Nephron progenitor cell (in vitro differentiated cells): ENCODE measurements around the gene NREP.

Experiments
- DNase-seq: peaks from one replicate; pipeline ENCODE4 v3.0.0; 2021
- H3K27ac Mint-ChIP-seq: 2 replicates; pipeline ENCODE4 v1.8.0; 2021; ENCODE audit warnings: mild to moderate bottlenecking, moderate library complexity, mixed read lengths
- H3K27me3 Mint-ChIP-seq: 2 replicates; pipeline ENCODE4 v1.8.0; 2021; ENCODE audit warnings: mild to moderate bottlenecking, low read depth, mixed read lengths; ENCODE audit not compliant: poor library complexity
- H3K36me3 Mint-ChIP-seq: 2 replicates; pipeline ENCODE4 v1.8.0; 2021; ENCODE audit warnings: low read depth, mixed read lengths
- H3K4me1 Mint-ChIP-seq: 2 replicates; pipeline ENCODE4 v1.8.0; 2021; ENCODE audit warnings: mixed read lengths
- H3K4me3 Mint-ChIP-seq: 2 replicates; pipeline ENCODE4 v1.8.0; 2021; ENCODE audit warnings: mild to moderate bottlenecking, moderate library complexity, mixed read lengths
- H3K9me3 Mint-ChIP-seq: 2 replicates; pipeline ENCODE4 v1.8.0; 2021; ENCODE audit warnings: mild to moderate bottlenecking, moderate library complexity, mixed read lengths
- TF ChIP-seq, protein P1 (sequence below): fragments of 200-600 bp; sonication (generic); IDR thresholded peaks from 2 replicates; pipeline ENCODE4 v1.5.0; 2021; ENCODE audit warnings: antibody characterized with exemption

Gene NREP

DNA sequence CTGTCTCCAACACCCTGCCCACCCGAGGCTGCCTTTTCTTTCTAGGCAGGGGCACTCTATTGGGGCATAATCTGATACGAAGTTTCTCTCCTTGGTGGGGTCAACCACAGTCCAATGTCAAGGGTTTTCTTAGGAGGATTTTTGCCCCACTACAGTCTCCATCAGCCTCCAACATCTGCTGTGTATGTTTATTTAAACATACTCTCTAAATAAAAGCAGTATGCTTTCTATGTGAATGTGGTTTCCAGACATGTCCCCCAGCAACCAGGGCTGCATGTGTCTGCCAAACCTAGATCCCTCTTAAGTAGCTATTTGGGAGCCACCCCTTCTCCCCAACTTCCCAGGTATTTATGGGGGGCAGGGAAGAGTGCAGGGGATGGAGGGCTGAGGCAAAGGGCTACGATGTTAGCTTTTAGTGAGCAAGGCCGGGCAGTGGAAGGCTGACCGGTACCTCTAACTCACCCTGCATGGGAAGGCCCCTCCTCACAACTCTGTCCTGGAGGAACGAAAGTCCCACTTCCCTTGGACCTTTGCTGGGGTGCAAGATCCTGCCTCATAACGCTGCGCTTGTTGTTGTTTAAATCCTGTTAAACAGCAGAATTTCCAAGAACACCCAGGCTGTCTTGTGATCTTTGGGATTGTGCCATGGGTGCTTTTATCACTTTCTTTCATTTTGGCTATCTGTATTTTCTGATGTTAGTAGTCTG lies 75.4 kb downstream of the NREP start:
- DNase-seq = no peak
- Mint-ChIP-seq H3K9me3 (peaks cover 2% of the 10 kb centered on the region), H3K36me3 (no peaks in the 10 kb centered on the region), H3K27me3 (peaks cover 3% of the 10 kb centered on the region), H3K4me1 (peaks cover 11% of the 10 kb centered on the region), H3K4me3 (no peak overlapping the region), H3K27ac (peak overlapping the region; percentile 59)
- TF ChIP-seq, protein P1, sequence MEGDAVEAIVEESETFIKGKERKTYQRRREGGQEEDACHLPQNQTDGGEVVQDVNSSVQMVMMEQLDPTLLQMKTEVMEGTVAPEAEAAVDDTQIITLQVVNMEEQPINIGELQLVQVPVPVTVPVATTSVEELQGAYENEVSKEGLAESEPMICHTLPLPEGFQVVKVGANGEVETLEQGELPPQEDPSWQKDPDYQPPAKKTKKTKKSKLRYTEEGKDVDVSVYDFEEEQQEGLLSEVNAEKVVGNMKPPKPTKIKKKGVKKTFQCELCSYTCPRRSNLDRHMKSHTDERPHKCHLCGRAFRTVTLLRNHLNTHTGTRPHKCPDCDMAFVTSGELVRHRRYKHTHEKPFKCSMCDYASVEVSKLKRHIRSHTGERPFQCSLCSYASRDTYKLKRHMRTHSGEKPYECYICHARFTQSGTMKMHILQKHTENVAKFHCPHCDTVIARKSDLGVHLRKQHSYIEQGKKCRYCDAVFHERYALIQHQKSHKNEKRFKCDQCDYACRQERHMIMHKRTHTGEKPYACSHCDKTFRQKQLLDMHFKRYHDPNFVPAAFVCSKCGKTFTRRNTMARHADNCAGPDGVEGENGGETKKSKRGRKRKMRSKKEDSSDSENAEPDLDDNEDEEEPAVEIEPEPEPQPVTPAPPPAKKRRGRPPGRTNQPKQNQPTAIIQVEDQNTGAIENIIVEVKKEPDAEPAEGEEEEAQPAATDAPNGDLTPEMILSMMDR = no peak

DNA sequence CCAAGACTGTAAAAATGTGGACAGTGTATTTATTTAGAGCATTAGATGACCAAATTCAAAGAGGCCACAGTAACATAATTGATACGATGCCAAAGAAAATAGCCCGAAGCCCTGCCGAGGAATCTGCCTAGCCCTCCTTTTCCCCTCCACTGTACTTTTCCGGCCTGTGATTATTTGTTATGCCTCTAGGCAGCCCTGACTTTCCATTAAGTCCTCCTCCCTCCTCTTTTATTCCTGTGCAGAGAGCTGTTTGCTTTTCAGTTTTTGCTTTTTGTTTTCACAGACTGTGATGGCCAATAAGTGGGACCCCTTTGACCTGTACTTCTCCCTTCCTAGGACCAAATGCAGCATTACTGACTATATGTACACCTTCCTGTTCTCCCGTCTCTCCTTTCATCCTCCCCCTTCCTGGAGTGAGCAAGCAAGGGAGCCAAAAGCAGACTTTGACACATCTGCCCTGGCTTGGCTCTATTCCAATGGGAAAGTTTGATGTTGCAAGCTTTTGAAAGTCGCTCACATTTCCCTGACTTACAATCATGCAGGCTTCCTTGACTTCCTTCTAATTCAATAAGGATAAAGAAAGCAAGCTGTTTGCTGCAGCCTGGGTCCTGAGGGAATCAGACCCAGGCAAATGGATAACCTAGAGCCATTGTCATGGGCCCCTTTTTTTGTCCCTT lies 76.1 kb downstream of the NREP start:
- peaks cover 3% of the 10 kb centered on the region for H3K27me3 Mint-ChIP-seq
- no peak for DNase-seq
- no peaks in the 10 kb centered on the region for H3K9me3 Mint-ChIP-seq
- TF ChIP-seq, protein P1 = no peak
- H3K27ac Mint-ChIP-seq = no peak overlapping the region
- H3K4me3 Mint-ChIP-seq = no peak overlapping the region
- H3K4me1 Mint-ChIP-seq = peaks cover 11% of the 10 kb centered on the region
- no peaks in the 10 kb centered on the region for H3K36me3 Mint-ChIP-seq

DNA sequence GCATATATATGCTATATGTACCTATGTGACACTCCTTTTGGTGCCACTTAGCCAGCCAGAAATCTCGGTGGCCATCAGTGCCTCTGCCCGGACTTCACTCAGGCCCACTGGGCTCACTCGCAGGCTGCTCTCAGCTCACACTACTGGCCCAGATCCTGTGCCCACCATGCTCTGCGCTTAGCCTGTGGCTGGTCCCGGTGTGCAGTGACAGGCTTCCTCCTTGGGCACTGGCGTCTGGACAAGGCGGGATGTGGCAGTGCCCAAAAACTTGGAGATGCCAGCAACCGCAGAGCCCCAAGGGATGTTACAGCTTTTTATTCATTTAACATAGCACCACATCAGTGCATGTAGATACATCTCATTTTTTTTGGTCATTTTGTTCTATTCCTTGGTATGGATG lies 77.4 kb downstream of the NREP start:
- H3K4me1 Mint-ChIP-seq = peaks cover 11% of the 10 kb centered on the region

More for the DNA sequence above, 77.4 kb downstream of the NREP start:
- TF ChIP-seq, protein P1 = no peak
- peaks cover 3% of the 10 kb centered on the region for H3K27me3 Mint-ChIP-seq
- no peak overlapping the region for H3K4me3 Mint-ChIP-seq
- no peaks in the 10 kb centered on the region for H3K9me3 Mint-ChIP-seq
- DNase-seq = no peak
- no peak overlapping the region for H3K27ac Mint-ChIP-seq
- H3K36me3 Mint-ChIP-seq = no peaks in the 10 kb centered on the region
